Transverse colon (tissue), 4 donors: ENCODE measurements around the gene MBOAT2.

ENCODE experiments used
- CTCF ChIP-seq, 5 experiments: fragments of 200-600 bp in 3 of 5; fragments of 450-650 bp in 2 of 5; sonication (generic) in 3 of 5; IDR thresholded peaks; 1 replicate in 2 of 5; 2 replicates in 3 of 5; pipeline ENCODE4 v1.5.1; 2016 to 2017; ENCODE audit warnings: antibody characterized with exemption in 5 of 5, inconsistent platforms in 3 of 5, mild to moderate bottlenecking in 2 of 5, moderate library complexity in 1 of 5
- POLR2A ChIP-seq: fragments of 450-650 bp; IDR thresholded peaks from one replicate; pipeline ENCODE4 v1.6.1; 2016; ENCODE audit warnings: antibody characterized with exemption, mild to moderate bottlenecking, moderate library complexity
- POLR2AphosphoS5 ChIP-seq, 3 donors: sonication (generic); formaldehyde crosslinking; IDR thresholded peaks; one replicate each; pipeline ENCODE4 v1.6.1; 2016; ENCODE audit warnings: antibody characterized with exemption in 3 of 3

GRCh38 chr2:8893978-8894820 lies 109.3 kb downstream of the MBOAT2 start:
- TF ChIP-seq CTCF (IDR thresholded peaks at IDR 0.05), result no peak
- TF ChIP-seq POLR2A, result no peak
- no peak for TF ChIP-seq POLR2AphosphoS5 (IDR thresholded peaks at IDR 0.05)
